ENCODE results near the gene AUH.

DNA sequence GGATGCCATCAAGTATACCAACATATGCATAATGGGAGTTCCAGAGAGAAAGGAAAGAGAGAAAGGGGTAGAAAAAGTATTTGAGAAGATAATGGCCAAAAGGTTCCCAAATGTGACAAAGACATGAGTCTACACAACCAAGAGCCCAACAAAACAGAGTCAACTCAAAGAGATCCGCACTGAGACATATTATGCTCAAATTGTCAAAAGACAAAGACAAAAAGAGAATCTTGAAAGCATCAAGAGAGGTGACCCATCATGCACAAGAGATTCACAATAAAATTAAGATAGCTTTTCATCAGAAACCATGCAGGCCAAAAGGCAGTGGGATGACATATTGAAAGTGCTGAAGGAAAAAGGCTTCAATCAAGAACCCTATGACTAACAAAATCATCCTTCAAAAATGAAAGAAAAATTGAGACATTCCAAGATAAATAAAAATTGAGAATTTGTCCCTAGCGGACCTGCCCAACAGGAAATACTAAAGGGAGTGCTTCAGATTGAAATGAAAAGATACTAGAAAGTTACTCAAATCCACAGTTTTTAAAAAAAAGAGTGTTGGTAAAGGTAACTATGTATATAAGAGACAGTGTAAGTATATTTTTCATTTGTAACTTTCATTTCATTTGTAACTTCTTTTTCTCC is 160.9 kb downstream of the AUH start:
- TF ChIP-seq, protein P1, sequence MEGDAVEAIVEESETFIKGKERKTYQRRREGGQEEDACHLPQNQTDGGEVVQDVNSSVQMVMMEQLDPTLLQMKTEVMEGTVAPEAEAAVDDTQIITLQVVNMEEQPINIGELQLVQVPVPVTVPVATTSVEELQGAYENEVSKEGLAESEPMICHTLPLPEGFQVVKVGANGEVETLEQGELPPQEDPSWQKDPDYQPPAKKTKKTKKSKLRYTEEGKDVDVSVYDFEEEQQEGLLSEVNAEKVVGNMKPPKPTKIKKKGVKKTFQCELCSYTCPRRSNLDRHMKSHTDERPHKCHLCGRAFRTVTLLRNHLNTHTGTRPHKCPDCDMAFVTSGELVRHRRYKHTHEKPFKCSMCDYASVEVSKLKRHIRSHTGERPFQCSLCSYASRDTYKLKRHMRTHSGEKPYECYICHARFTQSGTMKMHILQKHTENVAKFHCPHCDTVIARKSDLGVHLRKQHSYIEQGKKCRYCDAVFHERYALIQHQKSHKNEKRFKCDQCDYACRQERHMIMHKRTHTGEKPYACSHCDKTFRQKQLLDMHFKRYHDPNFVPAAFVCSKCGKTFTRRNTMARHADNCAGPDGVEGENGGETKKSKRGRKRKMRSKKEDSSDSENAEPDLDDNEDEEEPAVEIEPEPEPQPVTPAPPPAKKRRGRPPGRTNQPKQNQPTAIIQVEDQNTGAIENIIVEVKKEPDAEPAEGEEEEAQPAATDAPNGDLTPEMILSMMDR (IDR thresholded peaks at IDR 0.05 in 2 of 3, conservative IDR thresholded peaks at IDR 0.05 in 1 of 3; ENCODE audit: insufficient read depth in 2 of 3, low read depth in 1 of 3, low read length in 3 of 3) = no peak
- TF ChIP-seq MYC (IDR thresholded peaks at IDR 0.05; ENCODE audit: low read depth, low read length) = no peak
- no peak for TF ChIP-seq MYC (CRISPR knock-in tag; IDR thresholded peaks at IDR 0.05; ENCODE audit: borderline replicate concordance, low read depth)
- no peak for TF ChIP-seq ZNF174 (CRISPR knock-in tag; IDR thresholded peaks at IDR 0.05)
- no peak for TF ChIP-seq SRF (CRISPR knock-in tag; IDR thresholded peaks at IDR 0.05)
- no peak for TF ChIP-seq GTF2A2 (tag; IDR thresholded peaks at IDR 0.05)
- no peak for TF ChIP-seq GATAD2B (IDR thresholded peaks at IDR 0.05; ENCODE audit: borderline replicate concordance)
- TF ChIP-seq HSF4 (CRISPR knock-in tag; IDR thresholded peaks at IDR 0.05; ENCODE audit: borderline replicate concordance) = no peak
- TF ChIP-seq JUN (IDR thresholded peaks at IDR 0.05; ENCODE audit: borderline replicate concordance, low read depth, low read length) = no peak
- TF ChIP-seq JUN (CRISPR knock-in tag; IDR thresholded peaks at IDR 0.05; ENCODE audit: borderline replicate concordance) = no peak

All from K562 (cell line).